Glutamatergic neuron (in vitro differentiated cells): ENCODE measurements around the gene PTP4A2. TPM values are rescaled to one million over a fixed set of nuclear protein-coding genes. Genes with fewer than 3 reads are reported as not detected.

Experiments used
- DNase-seq: peaks from one replicate; pipeline ENCODE4 v3.0.0; 2022
- H3K27ac Mint-ChIP-seq: one replicate; pipeline ENCODE4 v1.8.0; 2020; ENCODE audit warnings: mild to moderate bottlenecking, mixed read lengths, inconsistent platforms; ENCODE audit not compliant: unreplicated experiment
- H3K27me3 Mint-ChIP-seq: one replicate; pipeline ENCODE4 v1.8.0; 2020; ENCODE audit warnings: mild to moderate bottlenecking, moderate library complexity, mixed read lengths, inconsistent platforms; ENCODE audit not compliant: unreplicated experiment
- H3K36me3 Mint-ChIP-seq: one replicate; pipeline ENCODE4 v1.8.0; 2020; ENCODE audit warnings: mild to moderate bottlenecking, mixed read lengths, inconsistent platforms; ENCODE audit not compliant: unreplicated experiment
- H3K4me1 Mint-ChIP-seq: one replicate; pipeline ENCODE4 v1.8.0; 2020; ENCODE audit warnings: mild to moderate bottlenecking, low read depth, mixed read lengths, inconsistent platforms; ENCODE audit not compliant: unreplicated experiment
- H3K4me3 Mint-ChIP-seq: one replicate; pipeline ENCODE4 v1.8.0; 2020; ENCODE audit warnings: mild to moderate bottlenecking, mixed read lengths, inconsistent platforms; ENCODE audit not compliant: unreplicated experiment
- H3K9me3 Mint-ChIP-seq: one replicate; pipeline ENCODE4 v1.8.0; 2020; ENCODE audit warnings: mild to moderate bottlenecking, moderate library complexity, mixed read lengths, inconsistent platforms; ENCODE audit not compliant: unreplicated experiment
- CTCF ChIP-seq: fragments of 200-600 bp; sonication (generic); IDR thresholded peaks from one replicate; pipeline ENCODE4 v1.5.0; 2021; ENCODE audit not compliant: partially characterized antibody, unreplicated experiment
- total RNA-seq: library from RNA; stranded (reverse); fragmentation: NEBNext Ultra II Directional; extraction: Animal tissue kit (Norgen Biotek cat#: 25700); gene quantifications from one replicate; pipeline ENCODE4 v1.2.1, GENCODE V29; 2021; ENCODE audit not compliant: unreplicated experiment

The PTP4A2 gene
- total RNA-seq, 1 donor from 2014 or later: 120 TPM

DNA sequence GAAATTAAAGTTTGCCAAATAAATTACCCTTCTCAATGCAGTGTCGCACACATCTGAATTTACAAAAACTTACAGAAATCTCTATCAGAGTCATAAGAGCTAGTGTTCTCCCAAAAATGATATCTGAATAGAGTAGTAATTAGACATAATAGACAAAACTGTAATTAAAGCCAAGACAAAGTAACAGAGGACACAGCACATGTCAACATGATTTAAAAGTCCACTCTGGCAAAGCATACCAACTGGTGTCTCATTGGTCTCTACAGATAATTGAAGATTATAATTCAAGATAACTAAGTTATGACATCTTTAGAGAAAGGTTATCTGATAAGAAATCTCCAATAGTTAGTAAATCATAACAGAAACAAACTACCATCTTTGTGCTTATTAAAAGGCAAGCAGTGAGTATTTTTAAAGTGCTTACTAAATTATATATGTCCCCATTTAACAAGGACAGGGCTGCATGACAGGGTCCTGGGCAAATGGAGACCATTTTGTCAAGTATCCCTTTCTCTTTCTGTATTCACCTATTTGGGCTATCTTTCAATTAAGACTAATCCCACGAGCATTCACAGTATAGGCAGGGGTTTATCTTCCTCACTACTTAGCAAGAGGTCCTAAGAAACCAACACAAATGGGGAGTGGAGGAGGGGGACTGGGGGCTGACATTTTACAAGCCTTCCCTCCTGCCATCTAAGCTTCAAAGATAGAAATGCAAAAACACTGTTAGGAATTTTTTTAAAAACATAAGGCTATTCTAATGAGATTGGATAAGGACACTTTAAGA, 26.0 kb downstream of the PTP4A2 start:
- Mint-ChIP-seq H3K4me3 (peak overlapping the region; percentile 6), H3K36me3 (peaks cover 8% of the 10 kb centered on the region), H3K27me3 (no peaks in the 10 kb centered on the region), H3K27ac (no peak overlapping the region), H3K4me1 (peaks cover 26% of the 10 kb centered on the region), H3K9me3 (peaks cover 1% of the 10 kb centered on the region)
- TF ChIP-seq CTCF: no peak
- no peak for DNase-seq

GRCh38 chr1:31910933-31911332, 27.2 kb downstream of the PTP4A2 start:
- TF ChIP-seq CTCF: no peak
- Mint-ChIP-seq H3K36me3 (peaks cover 8% of the 10 kb centered on the region), H3K4me3 (no peak overlapping the region), H3K27ac (no peak overlapping the region), H3K27me3 (no peaks in the 10 kb centered on the region), H3K9me3 (peaks cover 1% of the 10 kb centered on the region), H3K4me1 (peaks cover 30% of the 10 kb centered on the region)
- DNase-seq: no peak

DNA sequence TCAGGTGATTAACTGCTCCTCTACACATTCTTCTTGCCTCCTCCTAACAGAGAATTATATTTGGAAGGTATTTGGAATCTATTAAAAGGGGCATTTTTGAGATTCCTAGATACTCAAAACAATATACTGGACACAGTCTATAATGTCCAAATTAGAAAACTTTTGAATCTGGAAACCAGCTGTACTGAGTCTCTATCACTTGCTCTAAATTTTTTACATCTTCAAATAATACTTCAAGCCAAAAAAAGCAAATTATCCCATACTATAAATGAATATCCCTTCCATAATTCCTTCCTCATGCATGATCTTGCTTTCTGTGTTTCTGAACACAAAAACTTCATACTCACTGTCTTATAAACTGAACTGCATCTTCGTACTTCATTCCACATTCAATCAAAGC, 28.5 kb downstream of the PTP4A2 start:
- no peak overlapping the region for H3K27ac Mint-ChIP-seq
- H3K27me3 Mint-ChIP-seq: no peaks in the 10 kb centered on the region
- peaks cover 3% of the 10 kb centered on the region for H3K9me3 Mint-ChIP-seq
- no peak for TF ChIP-seq CTCF
- peaks cover 12% of the 10 kb centered on the region for H3K36me3 Mint-ChIP-seq
- H3K4me1 Mint-ChIP-seq: peaks cover 30% of the 10 kb centered on the region
- DNase-seq: no peak
- no peak overlapping the region for H3K4me3 Mint-ChIP-seq

DNA sequence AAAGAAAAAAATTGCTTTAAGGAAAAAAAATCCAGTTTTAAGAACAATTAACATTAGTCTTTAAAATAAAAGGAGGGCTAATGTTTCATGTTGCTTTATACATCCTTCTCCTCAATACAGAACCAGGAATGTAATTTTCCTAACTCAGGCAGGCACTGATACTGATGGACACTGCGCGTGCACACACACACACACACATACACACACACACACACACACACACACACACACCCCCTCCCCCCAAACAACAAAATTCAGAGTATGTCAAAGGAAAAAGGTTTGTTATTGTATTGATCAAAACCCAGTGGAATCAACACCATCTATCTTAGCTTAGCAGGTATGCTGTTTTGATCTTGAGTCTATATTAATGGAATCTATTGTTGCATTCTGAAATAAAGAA, 31.6 kb downstream of the PTP4A2 start:
- no peak for TF ChIP-seq CTCF
- Mint-ChIP-seq H3K27ac (no peak overlapping the region), H3K4me1 (peaks cover 24% of the 10 kb centered on the region), H3K36me3 (peaks cover 17% of the 10 kb centered on the region), H3K27me3 (peaks cover 5% of the 10 kb centered on the region), H3K4me3 (no peak overlapping the region), H3K9me3 (peaks cover 9% of the 10 kb centered on the region)
- no peak for DNase-seq

DNA sequence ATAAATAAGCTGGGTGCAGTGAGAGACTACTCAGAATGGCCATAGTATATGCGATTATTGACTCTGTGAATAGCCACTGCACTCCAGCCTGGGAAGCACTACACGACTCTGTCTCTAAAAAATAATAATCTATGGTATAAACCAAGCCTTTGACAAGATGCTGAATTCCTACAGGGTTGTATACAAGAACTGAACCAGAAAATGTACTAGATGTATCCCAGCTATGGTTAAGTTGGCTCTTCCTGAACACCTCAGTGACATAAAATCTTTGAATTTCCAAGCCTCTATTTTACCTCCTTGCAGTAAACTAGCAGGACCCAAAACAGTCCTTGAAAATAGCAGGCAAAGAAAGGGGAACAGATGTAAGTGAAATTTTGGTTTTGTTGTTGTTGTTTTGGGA, 32.5 kb downstream of the PTP4A2 start:
- Mint-ChIP-seq H3K4me1 (peaks cover 18% of the 10 kb centered on the region), H3K4me3 (no peak overlapping the region), H3K27ac (no peak overlapping the region), H3K9me3 (peaks cover 9% of the 10 kb centered on the region), H3K27me3 (peaks cover 9% of the 10 kb centered on the region), H3K36me3 (peaks cover 17% of the 10 kb centered on the region)
- no peak for TF ChIP-seq CTCF
- DNase-seq: no peak
